ENCODE measurements around the gene BCL11B. TPM values are rescaled to one million over a fixed set of nuclear protein-coding genes. Genes with fewer than 3 reads are reported as not detected.
A peak's percentile ranks its signal among the peaks of the same experiment; 100 is the strongest.

BCL11B gene
- total and polyA plus RNA-seq, 12 donors = 0.03 to 1.9 (median 0.11) TPM; not detected in 2

DNA sequence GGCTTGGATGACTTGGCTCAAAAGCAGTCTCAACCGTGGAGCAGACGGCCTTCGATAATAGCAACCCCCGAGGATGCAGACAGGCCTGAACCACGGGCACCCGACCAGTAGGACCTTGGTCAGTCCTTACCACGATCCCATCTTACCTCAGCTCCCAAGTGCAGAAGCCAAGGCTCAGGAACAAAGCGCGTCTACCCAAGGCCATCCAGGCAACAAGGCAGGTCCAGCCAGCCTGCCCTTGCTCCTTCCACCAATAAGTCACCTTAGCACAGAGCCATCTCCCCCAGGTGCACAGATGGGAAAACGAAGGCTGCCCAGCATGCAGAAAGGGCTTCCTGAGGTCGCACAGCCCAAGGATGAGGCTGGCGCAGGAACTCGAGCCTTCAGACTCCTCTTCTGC, 77.3 kb downstream of the BCL11B start:
- TF ChIP-seq, protein P1, sequence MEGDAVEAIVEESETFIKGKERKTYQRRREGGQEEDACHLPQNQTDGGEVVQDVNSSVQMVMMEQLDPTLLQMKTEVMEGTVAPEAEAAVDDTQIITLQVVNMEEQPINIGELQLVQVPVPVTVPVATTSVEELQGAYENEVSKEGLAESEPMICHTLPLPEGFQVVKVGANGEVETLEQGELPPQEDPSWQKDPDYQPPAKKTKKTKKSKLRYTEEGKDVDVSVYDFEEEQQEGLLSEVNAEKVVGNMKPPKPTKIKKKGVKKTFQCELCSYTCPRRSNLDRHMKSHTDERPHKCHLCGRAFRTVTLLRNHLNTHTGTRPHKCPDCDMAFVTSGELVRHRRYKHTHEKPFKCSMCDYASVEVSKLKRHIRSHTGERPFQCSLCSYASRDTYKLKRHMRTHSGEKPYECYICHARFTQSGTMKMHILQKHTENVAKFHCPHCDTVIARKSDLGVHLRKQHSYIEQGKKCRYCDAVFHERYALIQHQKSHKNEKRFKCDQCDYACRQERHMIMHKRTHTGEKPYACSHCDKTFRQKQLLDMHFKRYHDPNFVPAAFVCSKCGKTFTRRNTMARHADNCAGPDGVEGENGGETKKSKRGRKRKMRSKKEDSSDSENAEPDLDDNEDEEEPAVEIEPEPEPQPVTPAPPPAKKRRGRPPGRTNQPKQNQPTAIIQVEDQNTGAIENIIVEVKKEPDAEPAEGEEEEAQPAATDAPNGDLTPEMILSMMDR (IDR thresholded peaks at IDR 0.05) = no peak
- Histone ChIP-seq H3K27me3 (peaks cover 0 to 23% (median 12%) of the 10 kb centered on the region in 7 donors), H3K36me3 (no peaks in the 10 kb centered on the region), H3K27ac (no peak overlapping the region), H3K4me1 (peaks cover 0 to 32% (median 13%) of the 10 kb centered on the region in 9 donors), H3K9me3 (no peaks in the 10 kb centered on the region), H3K4me3 (no peak overlapping the region)
- WGBS, 2 donors = 88 to 92% methylated on average over 13 of the region's 13 CpGs
- no peak for ATAC-seq
- intact Hi-C loops (cut with DNase I) = no loop called here
- DNase-seq = no peak

- TF ChIP-seq, protein P1 (IDR thresholded peaks at IDR 0.05) = no peak
- Histone ChIP-seq H3K27ac (no peak overlapping the region), H3K9me3 (no peaks in the 10 kb centered on the region), H3K36me3 (no peaks in the 10 kb centered on the region), H3K27me3 (peaks cover 0 to 23% (median 12%) of the 10 kb centered on the region in 7 donors), H3K4me1 (peaks cover 0 to 32% (median 13%) of the 10 kb centered on the region in 9 donors), H3K4me3 (no peak overlapping the region)
- whole genome bisulfite sequencing, 2 donors = 96 to 97% methylated on average over 7 of the region's 7 CpGs
- ATAC-seq (no peak), DNase-seq (no peak)
- intact Hi-C loops (cut with DNase I) = no loop called here
Measured at GRCh38 chr14:99194136-99194535, 77.9 kb downstream of the BCL11B start.

- H3K27me3 ChIP-seq = peaks cover 0 to 15% (median 2%) of the 10 kb centered on the region in 7 donors
- H3K27ac ChIP-seq = peak overlapping the region in 1 of 10 donors; percentile 62
- intact Hi-C loops (cut with DNase I) = no loop called here
- no peaks in the 10 kb centered on the region for H3K36me3 ChIP-seq
- TF ChIP-seq, protein P1 (IDR thresholded peaks at IDR 0.05) = no peak
- WGBS, 2 donors = 59 to 67% methylated on average over 6 of the region's 6 CpGs
- H3K4me3 ChIP-seq = peak overlapping the region in 2 of 10 donors; percentile 46 to 48
- DNase-seq (no peak), ATAC-seq (no peak)
- no peaks in the 10 kb centered on the region for H3K9me3 ChIP-seq
- peaks cover 0 to 32% (median 13%) of the 10 kb centered on the region in 9 donors for H3K4me1 ChIP-seq
Measured at GRCh38 chr14:99192830-99193229, 79.2 kb downstream of the BCL11B start.

DNA sequence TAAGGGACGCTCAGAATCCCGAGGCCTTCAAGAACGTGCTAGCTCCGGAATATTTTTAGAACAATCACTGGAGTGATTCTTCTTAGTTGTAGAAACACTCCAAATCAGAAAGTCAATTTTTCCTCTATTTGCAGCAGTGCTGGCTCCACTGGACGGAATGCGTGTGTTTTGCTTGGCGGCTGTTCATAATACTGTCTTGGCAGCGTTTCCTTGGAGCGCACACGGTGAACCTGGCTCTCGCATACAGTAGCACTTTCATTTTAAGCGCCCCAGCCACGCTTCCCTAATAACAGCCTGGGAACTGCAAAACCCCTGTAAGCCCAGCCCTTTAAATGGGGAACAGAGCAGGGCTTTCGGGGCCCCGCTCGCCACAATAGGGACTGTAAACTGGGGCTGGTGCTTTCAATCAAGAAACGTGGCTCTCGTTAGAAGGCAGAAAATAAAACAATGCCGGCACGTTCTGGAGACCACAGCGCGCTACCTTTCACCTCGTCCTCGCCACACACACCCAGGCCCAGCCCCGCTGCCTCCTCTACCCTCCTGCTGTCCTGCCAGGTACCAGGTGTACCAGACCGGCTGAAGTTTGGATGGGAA, 79.9 kb downstream of the BCL11B start:
- H3K4me3 ChIP-seq = peak overlapping the region; percentile 10 to 51 (median 44)
- TF ChIP-seq, protein P1 (IDR thresholded peaks at IDR 0.05) = no peak
- peaks cover 0 to 13% (median 0%) of the 10 kb centered on the region in 7 donors for H3K27me3 ChIP-seq
- H3K36me3 ChIP-seq = no peaks in the 10 kb centered on the region
- H3K27ac ChIP-seq = peak overlapping the region in 7 of 10 donors; percentile 10 to 62 (median 37)
- DNase-seq = peak; percentile 45 to 67
- WGBS, 2 donors = 29% methylated on average over 26 of the region's 26 CpGs
- intact Hi-C loops (cut with DNase I) = no loop called here
- peaks cover 0 to 32% (median 13%) of the 10 kb centered on the region in 9 donors for H3K4me1 ChIP-seq
- ATAC-seq = peak; percentile 82 to 94 (median 90)
- H3K9me3 ChIP-seq = no peaks in the 10 kb centered on the region

Data from heart right ventricle (tissue), 16 donors.